LNCAP (cell line): Measurements from ENCODE around the gene NTM.

Experiments used
- CTCF ChIP-seq: fragments of 450-650 bp; IDR thresholded peaks from 2 replicates; pipeline ENCODE4 v1.5.1; 2017; ENCODE audit warnings: mild to moderate bottlenecking

Gene NTM

GRCh38 chr11:132301465-132301864 lies 931.0 kb downstream of the NTM start:
- TF ChIP-seq CTCF, result no peak

GRCh38 chr11:132301900-132302299 lies 931.5 kb downstream of the NTM start:
- TF ChIP-seq CTCF, result no peak

GRCh38 chr11:132307309-132308020 lies 937.0 kb downstream of the NTM start:
- no peak for TF ChIP-seq CTCF

- TF ChIP-seq CTCF, result no peak
These were observed 940.3 kb downstream of the NTM start for GRCh38 chr11:132310390-132311375.

DNA sequence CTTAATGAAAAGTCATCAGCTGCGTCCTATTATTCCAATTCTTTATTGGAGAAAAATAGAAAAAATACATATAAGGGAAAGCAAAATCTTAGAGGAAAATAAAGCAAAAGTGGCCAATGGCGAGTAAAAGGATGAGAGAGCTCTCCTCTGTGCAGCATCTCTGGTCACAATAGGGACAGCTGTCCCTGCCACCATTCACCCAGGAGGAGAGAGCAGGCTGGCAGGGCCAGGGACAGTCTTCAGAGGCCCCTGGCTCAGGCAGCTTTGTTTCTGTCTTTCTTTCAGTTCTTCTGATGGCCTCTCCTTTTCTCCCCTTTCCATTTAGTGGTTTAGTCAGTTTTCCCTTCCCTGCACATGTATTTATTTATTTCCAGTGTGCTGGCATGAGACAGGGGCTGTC lies 941.3 kb downstream of the NTM start:
- no peak for TF ChIP-seq CTCF

- no peak for TF ChIP-seq CTCF
These were observed 941.7 kb downstream of the NTM start for GRCh38 chr11:132312161-132312560.

GRCh38 chr11:132312701-132313111 lies 942.3 kb downstream of the NTM start:
- peak; percentile 12; the same call in 1 of the 2 replicates for TF ChIP-seq CTCF
